ENCODE measurements around the gene SKIL.

The SKIL gene

GRCh38 chr3:170350515-170351413 lies 6.8 kb upstream of the SKIL start:
- DNase-seq (ENCODE audit: low spot score) = no peak

- no peak for DNase-seq (ENCODE audit: low spot score)
Measured at GRCh38 chr3:170352936-170353335, 4.6 kb upstream of the SKIL start.

- DNase-seq (ENCODE audit: low spot score) = no peak
Measured at GRCh38 chr3:170353485-170353884, 4.0 kb upstream of the SKIL start.

GRCh38 chr3:170354760-170355159 lies 2.8 kb upstream of the SKIL start:
- no peak for DNase-seq (ENCODE audit: low spot score)

GRCh38 chr3:170355738-170356595 lies 1.5 kb upstream of the SKIL start:
- peak; percentile 16 for DNase-seq (ENCODE audit: low spot score)

- peak; percentile 94 for DNase-seq (ENCODE audit: low spot score)
Measured at GRCh38 chr3:170356596-170357175, 829 bp upstream of the SKIL start.

- peak; percentile 80 for DNase-seq (ENCODE audit: low spot score)
Measured at GRCh38 chr3:170358042-170359010, 811 bp downstream of the SKIL start.

- no peak for DNase-seq (ENCODE audit: low spot score)
Measured at GRCh38 chr3:170359178-170359704, 1.7 kb downstream of the SKIL start.

GRCh38 chr3:170360466-170360865 lies 3.0 kb downstream of the SKIL start:
- DNase-seq (ENCODE audit: low spot score) = no peak

GRCh38 chr3:170360916-170361315 lies 3.4 kb downstream of the SKIL start:
- no peak for DNase-seq (ENCODE audit: low spot score)

- no peak for DNase-seq (ENCODE audit: low spot score)
Measured at GRCh38 chr3:170361711-170362110, 4.2 kb downstream of the SKIL start.

- DNase-seq (ENCODE audit: low spot score) = no peak
Measured at GRCh38 chr3:170363471-170363994, 6.0 kb downstream of the SKIL start.

- DNase-seq (ENCODE audit: low spot score) = no peak
Measured at GRCh38 chr3:170364965-170365364, 7.5 kb downstream of the SKIL start.

GRCh38 chr3:170367797-170368196 lies 10.3 kb downstream of the SKIL start:
- DNase-seq (ENCODE audit: low spot score) = no peak

GRCh38 chr3:170368921-170369320 lies 11.4 kb downstream of the SKIL start:
- no peak for DNase-seq (ENCODE audit: low spot score)

- no peak for DNase-seq (ENCODE audit: low spot score)
Measured at GRCh38 chr3:170372190-170372879, 14.8 kb downstream of the SKIL start.

- peak; percentile 49 for DNase-seq (ENCODE audit: low spot score)
Measured at GRCh38 chr3:170383567-170383966, 26.1 kb downstream of the SKIL start.

GRCh38 chr3:170386468-170386867 lies 29.0 kb downstream of the SKIL start:
- no peak for DNase-seq (ENCODE audit: low spot score)

GRCh38 chr3:170387950-170388349 lies 30.4 kb downstream of the SKIL start:
- peak; percentile 11 for DNase-seq (ENCODE audit: low spot score)

- DNase-seq (ENCODE audit: low spot score) = no peak
Measured at GRCh38 chr3:170391108-170391507, 33.6 kb downstream of the SKIL start.
